ENCODE results near the gene IMPG2.

GRCh38 chr3:101202640-101203039 lies 117.7 kb downstream of the IMPG2 start:
- TF ChIP-seq RBAK (tag by site-specific recombination; IDR thresholded peaks at IDR 0.05) (no peak), TRIM28 (IDR thresholded peaks at IDR 0.05; ENCODE audit: borderline replicate concordance, low read length) (no peak), CTCF (tag by site-specific recombination; IDR thresholded peaks at IDR 0.05) (no peak), ZBTB21 (tag by site-specific recombination; IDR thresholded peaks at IDR 0.05) (no peak), ZNF391 (tag by site-specific recombination; IDR thresholded peaks at IDR 0.05; ENCODE audit: borderline replicate concordance, low read depth) (no peak), ZNF423 (tag by site-specific recombination; IDR thresholded peaks at IDR 0.05) (no peak), SCRT1 (tag by site-specific recombination; IDR thresholded peaks at IDR 0.05; ENCODE audit: borderline replicate concordance) (no peak), KLF10 (tag by site-specific recombination; IDR thresholded peaks at IDR 0.05) (no peak)
- TF ChIP-seq, protein P1, sequence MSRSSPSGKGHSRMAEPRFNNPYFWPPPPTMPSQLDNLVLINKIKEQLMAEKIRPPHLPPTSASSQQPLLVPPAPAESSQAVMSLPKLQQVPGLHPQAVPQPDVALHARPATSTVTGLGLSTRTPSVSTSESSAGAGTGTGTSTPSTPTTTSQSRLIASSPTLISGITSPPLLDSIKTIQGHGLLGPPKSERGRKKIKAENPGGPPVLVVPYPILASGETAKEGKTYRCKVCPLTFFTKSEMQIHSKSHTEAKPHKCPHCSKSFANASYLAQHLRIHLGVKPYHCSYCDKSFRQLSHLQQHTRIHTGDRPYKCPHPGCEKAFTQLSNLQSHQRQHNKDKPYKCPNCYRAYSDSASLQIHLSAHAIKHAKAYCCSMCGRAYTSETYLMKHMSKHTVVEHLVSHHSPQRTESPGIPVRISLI (tag by site-specific recombination; IDR thresholded peaks at IDR 0.05) = no peak
- TF ChIP-seq, protein P2, sequence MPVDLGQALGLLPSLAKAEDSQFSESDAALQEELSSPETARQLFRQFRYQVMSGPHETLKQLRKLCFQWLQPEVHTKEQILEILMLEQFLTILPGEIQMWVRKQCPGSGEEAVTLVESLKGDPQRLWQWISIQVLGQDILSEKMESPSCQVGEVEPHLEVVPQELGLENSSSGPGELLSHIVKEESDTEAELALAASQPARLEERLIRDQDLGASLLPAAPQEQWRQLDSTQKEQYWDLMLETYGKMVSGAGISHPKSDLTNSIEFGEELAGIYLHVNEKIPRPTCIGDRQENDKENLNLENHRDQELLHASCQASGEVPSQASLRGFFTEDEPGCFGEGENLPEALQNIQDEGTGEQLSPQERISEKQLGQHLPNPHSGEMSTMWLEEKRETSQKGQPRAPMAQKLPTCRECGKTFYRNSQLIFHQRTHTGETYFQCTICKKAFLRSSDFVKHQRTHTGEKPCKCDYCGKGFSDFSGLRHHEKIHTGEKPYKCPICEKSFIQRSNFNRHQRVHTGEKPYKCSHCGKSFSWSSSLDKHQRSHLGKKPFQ (tag by site-specific recombination; IDR thresholded peaks at IDR 0.05) = no peak

Data from HEK293 (cell line).